ENCODE results near the gene FAM177A1.
A peak's percentile ranks its signal among the peaks of the same experiment; 100 is the strongest.
"Not testable (repeated sequence)": the region's sequence is repeated elsewhere in the genome, so short reads cannot be mapped to it uniquely, and the experiment has no call there.

Gene FAM177A1, protein sequence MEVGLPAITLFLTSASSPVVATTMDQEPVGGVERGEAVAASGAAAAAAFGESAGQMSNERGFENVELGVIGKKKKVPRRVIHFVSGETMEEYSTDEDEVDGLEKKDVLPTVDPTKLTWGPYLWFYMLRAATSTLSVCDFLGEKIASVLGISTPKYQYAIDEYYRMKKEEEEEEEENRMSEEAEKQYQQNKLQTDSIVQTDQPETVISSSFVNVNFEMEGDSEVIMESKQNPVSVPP

DNA sequence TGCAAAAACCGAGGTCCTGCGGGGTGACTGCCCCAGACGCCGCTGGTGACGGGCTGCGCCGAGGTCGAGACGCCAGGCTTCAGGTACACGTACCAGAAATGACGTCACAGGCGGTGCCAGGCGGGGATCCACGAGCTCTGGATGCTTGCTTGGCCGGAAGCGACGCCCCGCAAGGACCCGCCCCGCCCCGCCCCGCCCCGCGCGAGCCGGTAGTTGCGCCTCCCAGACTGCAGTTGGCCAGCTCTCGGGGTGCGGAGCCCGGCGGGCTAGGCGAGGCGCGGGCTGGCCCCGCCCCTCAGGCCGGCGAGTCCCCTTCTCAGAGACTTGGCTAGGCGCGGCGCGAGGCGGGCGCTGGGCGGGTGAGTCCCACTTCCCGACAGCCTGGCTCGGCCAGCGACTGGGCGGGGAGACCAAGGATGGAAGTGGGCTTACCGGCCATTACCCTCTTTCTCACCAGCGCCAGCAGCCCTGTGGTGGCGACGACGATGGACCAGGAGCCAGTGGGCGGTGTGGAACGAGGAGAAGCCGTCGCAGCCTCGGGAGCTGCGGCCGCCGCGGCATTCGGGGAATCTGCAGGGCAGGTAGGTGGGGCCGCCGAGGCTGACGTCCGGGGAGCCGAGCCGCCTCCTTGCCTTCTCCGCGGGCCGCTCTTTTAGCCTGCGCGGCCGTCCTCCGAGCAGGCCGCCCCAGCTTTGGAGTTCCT is at the start of gene FAM177A1:
FAM177A1 (plus strand) TSS at position 225 of the 703 bp plus-strand sequence; CDS start at position 417, 192 bp downstream.
- DNase-seq: peak; percentile 97

GRCh38 chr14:34997762-34998161 is 48.3 kb upstream of the FAM177A1 start:
- DNase-seq: peak; percentile 2

DNA sequence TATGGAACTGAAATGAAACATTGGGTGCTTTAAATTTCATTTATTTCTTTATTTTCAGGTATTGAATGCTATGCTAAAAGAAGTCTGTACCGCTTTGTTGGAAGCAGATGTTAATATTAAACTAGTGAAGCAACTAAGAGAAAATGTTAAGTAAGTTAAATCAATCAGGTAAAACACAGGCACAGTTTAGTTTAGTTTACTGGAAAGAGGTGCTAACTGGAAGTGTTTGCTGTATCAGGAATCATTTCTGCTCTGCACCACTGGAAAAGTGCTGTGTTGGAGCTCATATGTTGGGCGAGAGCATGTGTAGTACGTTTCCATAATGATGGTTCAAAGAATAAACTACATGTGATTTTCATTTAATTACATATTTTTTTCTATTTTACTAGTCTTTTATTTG is 46.6 kb upstream of the FAM177A1 start:
- DNase-seq: no peak

DNA sequence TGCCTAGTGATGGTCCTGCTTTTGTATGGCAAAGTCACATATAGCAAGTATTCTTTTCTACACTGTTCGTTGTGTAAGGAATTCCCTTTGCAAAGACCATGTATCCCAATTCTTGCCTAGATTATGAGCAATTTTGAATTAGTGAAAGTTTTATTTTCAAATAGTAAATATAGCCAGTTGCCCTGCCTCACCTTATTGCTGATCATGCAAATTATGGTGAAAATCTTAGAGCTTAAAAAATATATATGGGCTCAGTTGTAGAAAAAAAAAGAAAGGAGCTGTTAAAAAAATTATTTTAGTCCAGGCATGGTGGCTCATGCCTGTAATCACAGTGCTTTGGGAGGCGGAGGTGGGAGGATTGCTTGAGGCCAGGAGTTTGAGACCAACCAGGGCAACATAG is 44.5 kb upstream of the FAM177A1 start:
- DNase-seq: no peak

DNA sequence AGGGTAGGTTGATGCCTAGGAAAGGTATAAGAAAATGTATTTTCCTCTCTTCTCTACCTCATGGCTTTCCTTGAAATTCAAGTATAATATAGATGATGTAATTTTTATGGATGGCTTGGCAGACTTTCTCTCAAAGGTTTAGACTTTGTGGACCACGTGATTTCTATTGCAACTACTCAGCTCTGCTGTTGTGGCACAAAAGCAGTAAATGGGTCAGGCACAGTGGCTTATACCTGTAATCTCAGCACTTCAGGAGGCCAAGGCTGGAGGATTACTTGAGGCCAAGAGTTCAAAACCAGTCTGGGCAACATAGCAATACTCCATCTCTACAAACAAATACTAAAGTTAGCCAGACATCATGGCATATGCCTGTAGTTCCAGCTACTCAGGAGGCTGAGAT is 41.2 kb upstream of the FAM177A1 start:
- no peak for DNase-seq

GRCh38 chr14:35016568-35016967 is 29.5 kb upstream of the FAM177A1 start:
- no peak for DNase-seq

DNA sequence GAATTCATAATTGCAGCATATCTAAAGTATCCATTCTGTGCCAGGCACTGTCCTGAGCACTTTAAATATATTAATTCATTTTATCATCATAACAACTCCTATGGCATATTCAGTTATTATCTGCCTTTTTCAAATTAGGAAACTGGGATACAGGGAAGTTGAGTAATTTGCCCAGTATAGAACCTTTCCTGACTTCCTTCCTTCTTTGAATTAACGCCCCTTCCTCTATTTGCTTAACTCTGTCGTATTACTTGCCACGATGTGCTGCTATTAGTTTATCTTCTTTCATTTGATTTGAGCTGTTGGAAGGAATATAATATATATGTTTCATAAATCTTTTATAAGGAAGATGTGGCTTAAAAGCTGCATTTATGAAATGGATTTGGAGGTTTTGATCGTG is 25.4 kb upstream of the FAM177A1 start:
- no peak for DNase-seq

DNA sequence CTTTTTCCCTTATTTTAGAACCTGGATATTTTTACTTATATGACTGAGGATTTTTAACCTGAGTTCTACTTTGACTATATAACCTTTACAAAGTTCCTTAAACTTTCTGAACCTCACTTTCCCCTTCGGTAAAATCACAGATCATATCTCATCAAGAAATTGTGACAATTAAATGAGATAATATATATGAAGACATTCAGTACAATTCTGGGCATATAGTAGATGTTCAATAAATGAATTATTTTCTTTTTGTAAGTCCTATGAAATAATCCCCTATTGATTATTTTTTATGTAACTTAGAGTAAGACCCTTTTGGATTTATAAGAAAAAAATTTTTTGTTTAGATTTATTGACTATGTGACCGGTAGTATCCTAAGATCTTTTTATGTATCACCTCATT is 17.6 kb upstream of the FAM177A1 start:
- DNase-seq: no peak

DNA sequence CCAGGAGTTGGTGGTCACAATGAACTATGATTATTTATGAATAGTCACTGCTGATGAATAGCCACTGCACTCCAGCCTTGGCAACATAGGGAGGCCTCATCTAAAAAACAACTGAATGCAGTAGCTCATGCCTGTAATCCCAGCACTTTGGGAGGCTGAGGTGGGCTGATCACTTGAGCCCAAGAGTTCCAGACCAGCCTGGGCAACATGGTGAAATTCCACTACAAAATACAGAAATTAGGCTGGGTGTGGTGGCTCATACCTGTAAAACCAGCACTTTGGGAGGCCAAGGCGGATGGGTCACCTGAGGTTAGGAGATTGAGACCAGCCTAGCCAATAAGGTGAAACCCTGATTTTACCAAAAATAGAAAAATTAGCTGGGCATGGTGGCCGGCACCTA is 13.5 kb upstream of the FAM177A1 start:
- no peak for DNase-seq

DNA sequence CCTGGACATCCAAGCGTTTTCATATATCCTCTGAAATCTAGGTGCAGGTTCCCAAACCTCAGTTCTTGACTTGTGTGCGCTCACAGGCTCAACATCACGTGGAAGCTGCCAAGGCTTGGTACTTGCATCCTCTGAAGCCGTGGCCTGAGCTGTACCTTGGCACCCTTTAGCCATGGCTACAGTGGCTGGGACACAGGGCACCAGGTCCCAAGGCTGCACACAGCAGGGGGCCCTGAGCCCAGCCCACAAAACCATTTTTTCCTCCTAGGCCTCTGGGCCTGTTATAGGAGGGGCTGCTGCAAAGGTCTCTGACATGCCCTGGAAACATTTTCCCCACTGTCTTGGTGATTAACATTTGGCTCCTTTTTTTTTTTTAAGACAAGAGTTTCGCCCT is 11.6 kb upstream of the FAM177A1 start:
- no peak for DNase-seq

DNA sequence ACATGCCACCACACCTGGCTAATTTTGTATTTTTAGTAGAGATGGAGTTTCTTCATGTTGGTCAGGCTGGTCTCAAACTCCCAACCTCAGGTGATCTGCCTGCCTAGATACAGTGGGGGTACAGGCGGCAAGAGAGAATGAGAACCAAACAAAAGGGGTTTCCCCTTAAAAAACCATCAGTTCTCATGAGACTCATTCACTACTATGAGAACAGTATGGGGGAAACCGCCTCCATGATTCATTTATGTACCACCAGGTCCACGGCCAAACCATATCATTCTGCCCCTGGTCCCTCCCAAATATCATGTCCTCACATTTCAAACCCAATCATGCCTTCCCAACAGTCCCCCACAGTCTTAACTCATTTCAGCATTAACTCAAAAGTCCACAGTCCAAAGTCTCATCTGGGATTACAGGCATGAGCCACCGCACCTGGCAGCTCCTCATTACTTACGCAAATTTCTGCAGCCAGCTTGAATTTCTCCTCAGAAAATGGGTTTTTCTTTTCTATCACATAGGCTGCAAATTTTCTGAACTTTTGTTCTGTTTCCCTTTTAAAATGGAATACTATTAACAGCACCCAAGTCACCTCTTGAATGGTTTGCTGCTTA is 11.0 kb upstream of the FAM177A1 start:
- not testable (repeated sequence) for DNase-seq

DNA sequence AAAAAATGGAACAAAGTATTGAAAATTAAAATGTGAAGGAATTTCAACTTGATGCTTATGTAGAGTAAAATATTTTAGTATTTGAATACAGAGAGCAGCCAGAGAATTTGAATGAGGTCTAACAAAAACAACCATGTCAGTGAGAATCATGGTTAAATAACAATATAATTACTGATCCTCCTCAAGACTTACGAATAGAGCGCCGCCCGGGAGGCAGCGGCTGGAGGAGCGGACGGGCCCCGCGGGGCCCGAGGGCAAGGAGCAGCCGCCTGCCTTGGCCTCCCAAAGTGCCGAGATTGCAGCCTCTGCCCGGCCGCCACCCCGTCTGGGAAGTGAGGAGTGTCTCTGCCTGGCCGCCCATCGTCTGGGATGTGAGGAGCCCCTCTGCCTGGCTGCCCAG is 7.8 kb upstream of the FAM177A1 start:
- DNase-seq: not testable (repeated sequence)

GRCh38 chr14:35042632-35043031 is 3.4 kb upstream of the FAM177A1 start:
- no peak for DNase-seq

DNA sequence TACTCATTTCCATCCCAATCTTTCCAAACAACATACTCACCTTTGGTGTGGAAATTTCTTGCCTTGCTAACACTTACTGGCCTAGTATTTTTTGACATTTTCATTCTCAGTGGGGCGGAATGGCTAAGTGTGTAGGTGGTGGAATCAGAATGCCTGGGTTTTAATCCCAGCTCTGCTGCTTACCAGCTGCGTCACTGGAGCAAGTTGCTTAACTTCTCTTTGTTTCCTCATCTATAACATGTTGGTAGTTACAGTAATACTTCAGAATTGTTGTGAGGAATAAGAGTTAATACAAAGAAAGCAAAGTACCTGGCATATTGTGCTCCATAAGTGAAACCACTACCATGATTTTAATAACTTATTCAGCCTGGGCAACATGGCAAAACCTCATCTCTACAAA is 3.0 kb upstream of the FAM177A1 start:
- DNase-seq: no peak

- no peak for DNase-seq
Observed at GRCh38 chr14:35044939-35045797, 904 bp upstream of the FAM177A1 start.

DNA sequence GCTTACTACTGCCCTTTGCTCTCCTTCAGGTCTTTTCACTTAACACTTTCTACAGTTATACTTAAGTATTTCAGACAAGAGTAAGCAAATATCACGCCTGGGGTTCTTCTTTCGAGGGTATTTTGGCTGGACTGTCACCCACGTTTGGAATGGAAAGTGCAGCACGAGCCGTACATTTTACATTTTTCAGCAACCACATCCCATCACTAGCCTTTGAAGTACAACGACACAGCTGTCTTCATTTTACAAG is 349 bp upstream of the FAM177A1 start:
- no peak for DNase-seq

GRCh38 chr14:35046751-35047536 is 872 bp downstream of the FAM177A1 start:
- DNase-seq: peak; percentile 38

DNA sequence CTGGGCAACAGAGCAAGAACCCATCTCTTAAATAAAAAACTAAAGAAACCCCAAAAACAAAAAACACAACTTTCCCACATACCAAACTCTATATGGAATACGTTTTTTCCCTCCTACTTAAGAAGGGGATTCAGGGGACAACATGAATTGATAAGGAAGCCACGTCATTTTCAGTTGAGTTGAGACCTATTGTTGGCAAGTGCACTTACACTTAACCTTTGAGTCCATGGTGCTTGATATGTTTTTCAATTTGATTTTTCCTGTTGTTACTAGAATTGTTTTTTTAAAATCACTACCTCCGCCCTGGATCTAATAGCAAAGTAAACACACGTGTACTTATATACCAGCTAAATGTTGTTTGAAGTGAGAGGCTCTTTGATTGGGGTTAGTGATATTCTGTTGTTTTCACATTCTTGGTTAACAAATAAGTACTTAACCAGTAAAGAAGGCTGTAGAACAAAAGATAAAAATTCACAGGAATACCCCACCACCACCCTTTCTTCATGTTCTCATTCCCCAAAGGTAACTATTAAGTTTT is 2.0 kb downstream of the FAM177A1 start:
- DNase-seq: no peak

DNA sequence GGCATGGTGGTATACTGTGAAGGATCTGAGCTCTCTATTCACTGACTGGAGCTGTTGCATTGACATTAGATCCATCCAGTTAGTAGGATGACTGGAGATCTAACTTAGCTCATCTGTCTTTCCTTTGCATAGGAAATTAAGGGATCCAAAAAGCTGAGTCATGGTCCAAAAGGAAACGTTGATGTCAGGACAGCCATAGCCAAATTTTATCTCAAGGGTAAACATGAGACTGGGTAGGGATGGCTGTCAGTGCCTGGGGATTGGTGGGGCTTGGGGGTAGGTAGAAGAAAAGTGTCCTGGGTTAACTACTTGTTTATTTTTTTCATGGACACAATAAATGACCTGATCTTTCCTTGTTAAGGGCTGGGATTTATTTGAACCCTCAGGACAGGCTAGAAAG is 4.6 kb downstream of the FAM177A1 start:
- DNase-seq: no peak

DNA sequence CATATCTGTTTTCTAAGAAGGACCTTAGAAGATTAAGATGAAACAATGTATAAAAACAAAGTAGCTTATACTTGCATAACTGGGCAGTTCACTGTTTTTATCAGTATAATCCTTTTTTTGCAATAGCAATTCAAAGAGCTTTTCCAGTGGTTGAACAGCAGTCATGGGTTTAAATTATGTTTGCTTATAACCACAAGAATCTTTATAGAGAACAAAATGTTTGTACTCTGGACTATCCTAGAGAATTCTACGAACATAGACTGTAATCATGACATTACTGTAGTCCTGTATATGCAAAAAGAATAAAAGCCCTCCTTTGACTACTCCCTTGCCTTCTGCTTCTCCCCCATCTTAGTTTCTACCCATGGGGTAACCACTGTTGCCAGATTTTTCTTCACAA is 5.7 kb downstream of the FAM177A1 start:
- DNase-seq: no peak

DNA sequence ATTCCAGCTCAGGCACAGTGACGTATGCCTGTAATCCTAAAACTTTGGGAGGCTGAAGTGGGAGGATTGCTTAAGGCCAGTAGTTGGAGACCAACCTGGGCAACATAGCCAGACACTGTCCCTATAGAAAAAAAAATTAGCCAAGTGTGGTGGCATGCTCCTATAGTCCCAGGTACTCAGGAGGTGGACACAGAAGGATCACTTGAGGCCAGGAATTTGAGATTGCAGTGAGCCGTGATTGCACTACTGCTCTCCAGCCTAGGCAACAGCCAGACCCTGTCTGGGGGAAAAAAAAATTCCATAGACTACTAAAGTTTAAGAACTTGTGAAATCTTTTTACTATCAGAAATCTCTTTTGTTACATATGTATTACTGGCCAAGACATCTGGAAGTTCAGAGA is 6.6 kb downstream of the FAM177A1 start:
- no peak for DNase-seq

DNA sequence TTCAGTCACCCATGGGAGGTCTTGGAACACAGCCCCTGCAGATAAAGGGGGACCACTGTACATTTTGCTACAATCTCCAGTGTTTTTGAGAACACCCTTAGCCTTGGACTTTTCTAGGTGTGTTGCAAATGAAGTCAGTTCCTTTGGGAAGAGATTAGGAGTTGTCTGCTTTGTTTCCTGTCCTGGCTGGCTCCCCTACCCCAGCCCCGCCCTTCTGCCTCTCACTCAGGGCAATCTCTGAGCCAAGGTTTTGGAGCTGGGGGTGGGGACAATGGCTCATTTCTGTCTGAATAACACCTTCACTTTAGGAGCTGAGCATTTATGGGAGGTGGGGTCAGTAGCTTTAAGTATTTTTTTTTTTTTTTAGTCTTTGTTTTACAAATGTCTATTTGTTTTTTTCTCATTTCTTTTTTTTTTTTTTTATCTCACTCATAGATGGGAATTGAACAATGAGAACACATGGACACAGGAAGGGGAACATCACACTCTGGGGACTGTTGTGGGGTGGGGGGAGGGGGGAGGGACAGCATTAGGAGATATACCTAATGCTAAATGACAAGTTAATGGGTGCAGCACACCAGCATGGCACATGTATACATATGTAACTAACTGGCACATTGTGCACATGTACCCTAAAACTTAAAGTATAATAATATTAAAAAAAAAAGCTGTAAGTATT is 15.2 kb downstream of the FAM177A1 start:
- DNase-seq: peak; percentile 12
